ENCODE measurements around the gene TLR2.

DNA sequence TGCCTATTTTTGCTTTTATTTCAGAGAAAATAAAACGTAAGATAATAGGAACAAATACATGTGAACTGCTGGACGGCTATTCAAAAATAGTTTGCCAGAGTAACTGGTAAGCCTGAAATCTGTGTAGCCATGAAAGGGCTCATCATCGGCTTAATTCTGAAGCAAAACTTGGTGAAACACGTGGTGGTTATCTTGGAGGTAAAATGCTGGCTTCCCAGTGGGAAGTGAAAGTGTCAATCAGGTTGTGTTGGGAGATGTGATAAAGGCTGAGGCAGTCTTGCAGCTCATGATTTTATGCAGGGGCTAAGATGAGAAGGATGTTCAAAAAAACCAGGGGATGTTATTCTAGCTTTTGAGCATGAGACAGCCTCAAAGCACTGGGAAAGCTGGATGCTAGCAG, 36.1 kb upstream of the TLR2 start:
- TF ChIP-seq, protein P1, sequence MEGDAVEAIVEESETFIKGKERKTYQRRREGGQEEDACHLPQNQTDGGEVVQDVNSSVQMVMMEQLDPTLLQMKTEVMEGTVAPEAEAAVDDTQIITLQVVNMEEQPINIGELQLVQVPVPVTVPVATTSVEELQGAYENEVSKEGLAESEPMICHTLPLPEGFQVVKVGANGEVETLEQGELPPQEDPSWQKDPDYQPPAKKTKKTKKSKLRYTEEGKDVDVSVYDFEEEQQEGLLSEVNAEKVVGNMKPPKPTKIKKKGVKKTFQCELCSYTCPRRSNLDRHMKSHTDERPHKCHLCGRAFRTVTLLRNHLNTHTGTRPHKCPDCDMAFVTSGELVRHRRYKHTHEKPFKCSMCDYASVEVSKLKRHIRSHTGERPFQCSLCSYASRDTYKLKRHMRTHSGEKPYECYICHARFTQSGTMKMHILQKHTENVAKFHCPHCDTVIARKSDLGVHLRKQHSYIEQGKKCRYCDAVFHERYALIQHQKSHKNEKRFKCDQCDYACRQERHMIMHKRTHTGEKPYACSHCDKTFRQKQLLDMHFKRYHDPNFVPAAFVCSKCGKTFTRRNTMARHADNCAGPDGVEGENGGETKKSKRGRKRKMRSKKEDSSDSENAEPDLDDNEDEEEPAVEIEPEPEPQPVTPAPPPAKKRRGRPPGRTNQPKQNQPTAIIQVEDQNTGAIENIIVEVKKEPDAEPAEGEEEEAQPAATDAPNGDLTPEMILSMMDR (conservative IDR thresholded peaks at IDR 0.05; ENCODE audit: low read depth, low read length): no peak
- no peak for TF ChIP-seq EZH2 (IDR thresholded peaks at IDR 0.05; ENCODE audit: low read length, unreplicated experiment)
